Ishikawa (cell line): ENCODE results near the gene DMRTB1.

ENCODE experiments used
- CEBPB ChIP-seq: IDR thresholded peaks from 2 replicates; pipeline ENCODE4 v1.6.1; 2012
- CREB1 ChIP-seq: IDR thresholded peaks from 2 replicates; pipeline ENCODE4 v1.6.1; 2012; ENCODE audit warnings: low read depth
- EGR1 ChIP-seq: IDR thresholded peaks from 2 replicates; pipeline ENCODE4 v1.6.1; 2012
- EP300 ChIP-seq: IDR thresholded peaks from 2 replicates; pipeline ENCODE4 v1.6.1; 2012; ENCODE audit warnings: borderline replicate concordance
- FOXM1 ChIP-seq: IDR thresholded peaks from 2 replicates; pipeline ENCODE4 v1.6.1; 2012; ENCODE audit warnings: low read depth, borderline replicate concordance
- MAX ChIP-seq: IDR thresholded peaks from 2 replicates; pipeline ENCODE4 v1.6.1; 2012
- NFIC ChIP-seq: IDR thresholded peaks from 2 replicates; pipeline ENCODE4 v1.6.1; 2012
- RAD21 ChIP-seq: IDR thresholded peaks from 2 replicates; pipeline ENCODE4 v1.6.1; 2012; ENCODE audit warnings: low read depth
- REST ChIP-seq: IDR thresholded peaks from 2 replicates; pipeline ENCODE4 v1.6.1; 2012; ENCODE audit warnings: low read depth, mild to moderate bottlenecking
- TAF1 ChIP-seq: IDR thresholded peaks from 2 replicates; pipeline ENCODE4 v1.6.1; 2012; ENCODE audit warnings: low read depth, mild to moderate bottlenecking
- TCF12 ChIP-seq: IDR thresholded peaks from 2 replicates; pipeline ENCODE4 v1.6.1; 2012; ENCODE audit warnings: low read depth
- TEAD4 ChIP-seq: IDR thresholded peaks from 2 replicates; pipeline ENCODE4 v1.6.1; 2012
- YY1 ChIP-seq: IDR thresholded peaks from 2 replicates; pipeline ENCODE4 v1.6.1; 2012; ENCODE audit warnings: low read depth
- ZBTB7A ChIP-seq: IDR thresholded peaks from 2 replicates; pipeline ENCODE4 v1.6.1; 2012; ENCODE audit warnings: low read depth
- TF ChIP-seq, protein P1 (sequence below): IDR thresholded peaks from 2 replicates; pipeline ENCODE4 v1.6.1; 2012

DMRTB1 gene

DNA sequence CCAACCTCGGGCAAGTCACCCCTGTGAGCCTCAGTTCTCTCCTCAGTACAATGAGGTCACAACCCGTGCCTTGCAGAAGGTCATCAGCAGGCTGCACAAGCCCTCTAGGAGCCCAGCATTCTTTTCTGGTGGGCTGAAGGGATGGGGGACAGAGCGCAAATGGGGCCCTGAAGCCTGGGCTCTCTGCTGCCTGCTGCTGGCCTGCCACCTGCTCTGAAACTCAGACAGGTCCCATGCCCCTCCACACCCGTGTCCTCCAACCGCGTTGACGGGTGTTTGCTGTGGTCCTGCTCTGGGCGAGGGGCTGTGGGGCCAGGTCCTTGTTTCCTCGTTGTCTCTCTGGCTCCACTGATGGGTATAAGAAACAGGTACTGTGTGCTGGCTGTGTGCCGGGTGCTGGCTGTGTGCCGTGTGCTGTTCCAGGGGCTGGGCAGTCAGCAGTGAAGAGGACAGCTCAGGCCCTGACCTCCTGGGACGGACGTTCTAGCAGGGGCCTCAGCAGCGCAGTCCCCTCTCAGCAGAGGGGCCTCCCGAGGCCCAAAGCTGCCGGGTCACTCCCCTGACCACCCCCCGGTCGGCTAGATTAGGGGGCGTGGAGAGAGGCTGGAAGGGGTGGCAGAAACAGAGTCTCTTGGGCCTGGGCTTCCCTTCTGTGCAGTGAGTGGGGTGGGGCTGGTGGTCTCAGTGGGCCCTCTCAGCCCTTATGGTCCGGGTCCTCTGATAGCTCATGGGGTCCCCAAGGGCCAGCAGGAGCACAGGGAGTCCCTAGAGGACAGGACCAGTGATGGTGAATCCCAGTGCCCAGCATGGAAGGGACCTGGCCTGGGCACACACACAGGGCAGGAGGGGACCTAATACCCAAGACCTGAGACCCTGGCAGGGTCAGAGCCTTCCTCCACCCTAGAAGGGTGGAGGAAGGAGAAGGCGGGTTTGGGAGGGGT lies 42.1 kb downstream of the DMRTB1 start:
- no peak for TF ChIP-seq MAX
- no peak for TF ChIP-seq TEAD4
- TF ChIP-seq TAF1 = no peak
- no peak for TF ChIP-seq EGR1
- no peak for TF ChIP-seq CEBPB
- TF ChIP-seq YY1 = no peak
- TF ChIP-seq ZBTB7A = no peak
- TF ChIP-seq REST = no peak
- TF ChIP-seq, protein P1, sequence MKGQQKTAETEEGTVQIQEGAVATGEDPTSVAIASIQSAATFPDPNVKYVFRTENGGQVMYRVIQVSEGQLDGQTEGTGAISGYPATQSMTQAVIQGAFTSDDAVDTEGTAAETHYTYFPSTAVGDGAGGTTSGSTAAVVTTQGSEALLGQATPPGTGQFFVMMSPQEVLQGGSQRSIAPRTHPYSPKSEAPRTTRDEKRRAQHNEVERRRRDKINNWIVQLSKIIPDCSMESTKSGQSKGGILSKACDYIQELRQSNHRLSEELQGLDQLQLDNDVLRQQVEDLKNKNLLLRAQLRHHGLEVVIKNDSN = no peak
- no peak for TF ChIP-seq CREB1
- no peak for TF ChIP-seq EP300
- TF ChIP-seq TCF12 = no peak

DNA sequence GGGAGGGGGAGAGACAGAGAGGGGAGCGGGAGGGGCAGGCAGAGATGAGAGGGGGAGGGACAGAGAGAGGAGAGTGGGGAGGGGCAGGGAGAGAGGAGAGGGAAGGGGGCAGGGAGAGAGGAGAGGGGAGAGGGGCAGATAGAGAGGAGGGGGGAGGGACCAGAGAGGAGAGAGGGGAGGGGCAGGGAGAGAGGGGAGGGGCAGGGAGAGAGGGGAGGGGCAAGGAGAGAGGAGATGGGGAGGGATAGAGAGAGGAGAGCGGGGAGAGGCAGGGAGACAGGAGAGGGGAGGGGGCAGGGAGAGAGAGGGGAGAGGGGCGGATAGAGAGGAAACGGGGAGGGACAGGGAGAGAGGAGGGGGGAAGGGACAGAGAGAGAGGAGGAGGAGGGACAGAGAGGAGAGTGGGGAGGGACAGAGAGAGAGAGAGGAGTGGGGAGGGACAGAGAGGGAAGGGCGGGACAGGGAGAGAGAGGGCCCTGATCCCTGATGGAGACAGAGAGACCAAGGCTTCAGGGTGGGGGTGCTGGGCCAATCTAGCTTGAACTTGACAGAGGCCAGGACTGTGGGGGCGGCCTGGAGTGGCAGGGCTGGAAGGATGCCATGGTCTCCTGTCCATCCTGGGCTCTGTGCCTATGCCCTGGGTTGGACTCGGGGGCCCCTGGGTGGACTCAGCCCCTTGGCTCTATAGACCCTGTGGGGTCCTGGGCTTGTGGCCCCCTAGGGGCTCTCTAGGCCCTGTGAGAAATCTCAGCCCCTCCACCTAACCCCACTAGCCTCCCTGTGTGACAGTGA lies 43.6 kb downstream of the DMRTB1 start:
- TF ChIP-seq MAX = no peak
- TF ChIP-seq ZBTB7A = no peak
- TF ChIP-seq TEAD4 = no peak
- no peak for TF ChIP-seq RAD21
- no peak for TF ChIP-seq CEBPB
- no peak for TF ChIP-seq TAF1

DNA sequence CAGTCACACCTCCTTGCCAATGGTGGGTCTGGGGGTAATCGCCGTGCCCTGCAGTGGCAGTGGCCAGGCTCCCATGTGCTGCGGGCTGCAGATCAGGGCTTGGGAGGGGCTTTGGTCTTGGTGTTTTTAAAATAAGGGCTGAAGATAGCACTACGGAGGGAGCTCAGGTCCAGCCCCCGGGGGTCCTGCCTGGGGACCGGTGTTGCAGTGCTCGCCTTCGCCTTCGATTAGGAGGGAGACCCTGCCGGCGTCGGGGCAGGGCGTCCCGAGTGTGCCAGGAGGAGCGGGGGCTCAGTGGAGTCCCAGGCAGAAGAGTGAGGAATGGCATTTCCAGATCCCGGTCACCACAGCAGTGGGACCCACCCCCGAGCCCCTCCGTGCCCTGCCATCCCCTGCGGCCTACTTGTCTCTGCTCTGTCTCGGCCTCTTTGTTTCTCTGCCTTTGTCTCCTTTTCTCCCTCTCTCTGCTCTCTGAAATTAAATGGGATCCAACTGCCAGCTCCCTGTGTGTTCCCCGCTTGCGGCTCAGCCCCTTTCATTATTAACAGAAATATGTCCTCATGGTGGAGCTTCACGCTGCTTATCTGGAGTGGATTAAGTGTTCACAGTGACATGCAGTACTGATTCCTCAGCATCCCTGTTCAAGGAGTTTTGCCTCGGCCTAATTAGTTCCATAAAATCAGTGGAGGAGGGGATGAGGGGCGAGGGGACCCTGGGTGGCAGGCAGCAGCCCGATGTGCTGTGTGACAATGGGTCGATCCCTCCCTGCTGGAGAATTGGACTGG lies 44.4 kb downstream of the DMRTB1 start:
- TF ChIP-seq TEAD4 (no peak), MAX (no peak), RAD21 (no peak), CEBPB (no peak), TCF12 (no peak), NFIC (no peak), YY1 (no peak), EP300 (no peak), TAF1 (no peak), CREB1 (no peak), FOXM1 (no peak), REST (no peak)
- TF ChIP-seq, protein P1 = no peak

DNA sequence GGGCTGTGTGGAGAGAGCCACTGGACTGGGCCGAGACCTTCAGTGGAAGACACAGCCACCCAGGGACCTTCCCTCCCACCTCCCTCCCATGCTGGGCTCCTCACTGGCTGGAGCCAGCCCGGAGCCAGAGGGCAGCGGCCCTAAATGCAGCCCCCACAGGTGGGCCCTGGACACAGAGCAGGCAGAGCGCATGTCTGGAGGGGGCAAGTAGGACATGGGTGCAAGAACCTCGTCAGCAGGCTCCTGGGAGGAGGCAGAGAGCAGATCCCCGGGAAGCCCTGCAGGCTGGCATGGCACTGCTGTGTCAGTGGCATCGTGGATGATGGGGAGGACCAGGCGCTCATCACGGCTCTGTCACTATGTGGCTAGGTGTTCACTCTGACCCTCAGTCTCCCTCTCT lies 45.7 kb downstream of the DMRTB1 start:
- TF ChIP-seq NFIC = no peak
- TF ChIP-seq REST = no peak
- no peak for TF ChIP-seq CREB1
